Measurements from ENCODE around the gene ACP2. TPM values are rescaled to one million over a fixed set of nuclear protein-coding genes. Genes with fewer than 3 reads are reported as not detected.

The ACP2 gene
- total RNA-seq, 4 donors from 2014 or later = 22.9 to 28.0 (median 24.6) TPM

- 7% methylated on average over 14 of the region's 15 CpGs for WGBS
- Histone ChIP-seq H3K27ac (peak within 1 kb of the TSS; percentile 76), H3K36me3 (peaks cover 5% of the 10 kb centered on the region), H3K4me3 (peak within 1 kb of the TSS; percentile 41), H3K27me3 (no peaks in the 10 kb centered on the region), H3K9me3 (no peaks in the 10 kb centered on the region), H3K4me1 (peaks cover 58% of the 10 kb centered on the region)
- peak; percentile 39 to 54 for TF ChIP-seq CTCF (IDR thresholded peaks at IDR 0.05)
- TF ChIP-seq POLR2A (IDR thresholded peaks at IDR 0.05) = no peak
- DNase-seq (ENCODE audit: low spot score in 2 of 2) = peak; percentile 91 to 92
These were observed 9.1 kb upstream of the ACP2 start, which contains the start of gene NR1H3 for GRCh38 chr11:47257517-47258316. TSS of gene NR1H3 (plus strand) at chr11:47257996. CDS start at chr11:47259217, 1,221 bp downstream.

GRCh38 chr11:47257177-47257516 lies 8.5 kb upstream of the ACP2 start:
- peaks cover 5% of the 10 kb centered on the region for H3K36me3 ChIP-seq
- 39% methylated on average over 2 of the region's 2 CpGs for WGBS
- TF ChIP-seq EP300 (IDR thresholded peaks at IDR 0.05) (no peak), POLR2AphosphoS5 (IDR thresholded peaks at IDR 0.05) (no peak), POLR2A (IDR thresholded peaks at IDR 0.05) (no peak), CTCF (IDR thresholded peaks at IDR 0.05) (no peak)
- H3K4me3 ChIP-seq = peak overlapping the region; percentile 41
- peak overlapping the region; percentile 76 for H3K27ac ChIP-seq
- no peaks in the 10 kb centered on the region for H3K9me3 ChIP-seq
- DNase-seq (ENCODE audit: low spot score in 2 of 2) = no peak
- peaks cover 58% of the 10 kb centered on the region for H3K4me1 ChIP-seq
- H3K27me3 ChIP-seq = no peaks in the 10 kb centered on the region

- no peak for DNase-seq (ENCODE audit: low spot score in 2 of 2)
- H3K4me3 ChIP-seq = no peak overlapping the region
- H3K27me3 ChIP-seq = no peaks in the 10 kb centered on the region
- WGBS = 91% methylated on average over 6 of the region's 6 CpGs
- H3K27ac ChIP-seq = no peak overlapping the region
- H3K36me3 ChIP-seq = no peaks in the 10 kb centered on the region
- H3K9me3 ChIP-seq = no peaks in the 10 kb centered on the region
- no peak for TF ChIP-seq CTCF (IDR thresholded peaks at IDR 0.05)
- TF ChIP-seq POLR2A (IDR thresholded peaks at IDR 0.05) = no peak
- no peak for TF ChIP-seq EP300 (IDR thresholded peaks at IDR 0.05)
- TF ChIP-seq POLR2AphosphoS5 (IDR thresholded peaks at IDR 0.05) = no peak
- H3K4me1 ChIP-seq = peaks cover 58% of the 10 kb centered on the region
These were observed 7.8 kb upstream of the ACP2 start for GRCh38 chr11:47256374-47256773.

- Histone ChIP-seq H3K36me3 (no peaks in the 10 kb centered on the region), H3K9me3 (no peaks in the 10 kb centered on the region), H3K27ac (peak overlapping the region; percentile 79), H3K27me3 (no peaks in the 10 kb centered on the region), H3K4me3 (no peak overlapping the region), H3K4me1 (peaks cover 60% of the 10 kb centered on the region)
- WGBS = 46% methylated on average over 3 of the region's 3 CpGs
- DNase-seq (ENCODE audit: low spot score in 2 of 2) = peak in 1 of 2 donors; percentile 82
- no peak for TF ChIP-seq POLR2AphosphoS5 (IDR thresholded peaks at IDR 0.05)
- no peak for TF ChIP-seq EP300 (IDR thresholded peaks at IDR 0.05)
- TF ChIP-seq POLR2A (IDR thresholded peaks at IDR 0.05) = no peak
- TF ChIP-seq CTCF (IDR thresholded peaks at IDR 0.05) = no peak
These were observed 5.8 kb upstream of the ACP2 start for GRCh38 chr11:47254386-47254785.

GRCh38 chr11:47253660-47254059 lies 5.0 kb upstream of the ACP2 start:
- Histone ChIP-seq H3K4me1 (peaks cover 55% of the 10 kb centered on the region), H3K27me3 (no peaks in the 10 kb centered on the region), H3K9me3 (no peaks in the 10 kb centered on the region), H3K36me3 (no peaks in the 10 kb centered on the region), H3K27ac (peak overlapping the region; percentile 79), H3K4me3 (no peak overlapping the region)
- DNase-seq (ENCODE audit: low spot score in 2 of 2) = no peak
- no peak for TF ChIP-seq POLR2AphosphoS5 (IDR thresholded peaks at IDR 0.05)
- no peak for TF ChIP-seq EP300 (IDR thresholded peaks at IDR 0.05)
- no peak for TF ChIP-seq CTCF (IDR thresholded peaks at IDR 0.05)
- 94% methylated on average over 2 of the region's 2 CpGs for WGBS
